Stomach (tissue), 4 donors: ENCODE measurements around the gene SORCS1.

Experiments
- POLR2A ChIP-seq, 4 donors: fragments of 450-650 bp; IDR thresholded peaks; one replicate each; pipeline ENCODE4 v1.6.1; 2016; ENCODE audit warnings: antibody characterized with exemption in 4 of 4, control low read depth in 2 of 4, mild to moderate bottlenecking in 1 of 4, moderate library complexity in 1 of 4
- POLR2AphosphoS5 ChIP-seq, 3 donors: sonication (generic); formaldehyde crosslinking; IDR thresholded peaks; one replicate each; pipeline ENCODE4 v1.6.1; 2016; ENCODE audit warnings: antibody characterized with exemption in 3 of 3
- TF ChIP-seq, protein P1 (sequence below), 7 experiments: fragments of 450-650 bp in 4 of 7; fragments of 200-600 bp in 3 of 7; sonication (generic) in 3 of 7; IDR thresholded peaks; one replicate each; pipeline ENCODE4 v1.5.1; 2016 to 2019; ENCODE audit warnings: antibody characterized with exemption in 7 of 7, control low read depth in 2 of 7, mild to moderate bottlenecking in 1 of 7

DNA sequence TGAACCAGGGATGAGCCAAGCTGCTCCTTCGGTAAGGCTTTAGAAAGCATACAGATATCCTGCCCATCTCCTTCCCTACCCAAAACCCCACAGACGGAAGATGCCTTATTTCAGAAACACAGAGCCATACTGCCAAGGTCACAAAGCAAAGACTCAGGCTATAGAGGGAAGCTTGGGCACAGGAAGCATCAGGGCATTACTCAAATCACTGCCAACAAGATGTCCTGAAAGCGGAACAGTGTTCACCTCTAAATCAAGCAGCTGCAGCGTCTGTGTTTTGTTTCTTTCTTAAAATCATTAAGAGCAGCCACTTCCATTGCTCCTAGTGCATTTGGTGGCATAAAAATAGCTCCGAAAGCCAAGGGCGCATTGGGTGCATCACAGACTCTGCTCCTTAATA is 307.3 kb downstream of the SORCS1 start:
- TF ChIP-seq POLR2A (IDR thresholded peaks at IDR 0.05) = no peak
- TF ChIP-seq, protein P1, sequence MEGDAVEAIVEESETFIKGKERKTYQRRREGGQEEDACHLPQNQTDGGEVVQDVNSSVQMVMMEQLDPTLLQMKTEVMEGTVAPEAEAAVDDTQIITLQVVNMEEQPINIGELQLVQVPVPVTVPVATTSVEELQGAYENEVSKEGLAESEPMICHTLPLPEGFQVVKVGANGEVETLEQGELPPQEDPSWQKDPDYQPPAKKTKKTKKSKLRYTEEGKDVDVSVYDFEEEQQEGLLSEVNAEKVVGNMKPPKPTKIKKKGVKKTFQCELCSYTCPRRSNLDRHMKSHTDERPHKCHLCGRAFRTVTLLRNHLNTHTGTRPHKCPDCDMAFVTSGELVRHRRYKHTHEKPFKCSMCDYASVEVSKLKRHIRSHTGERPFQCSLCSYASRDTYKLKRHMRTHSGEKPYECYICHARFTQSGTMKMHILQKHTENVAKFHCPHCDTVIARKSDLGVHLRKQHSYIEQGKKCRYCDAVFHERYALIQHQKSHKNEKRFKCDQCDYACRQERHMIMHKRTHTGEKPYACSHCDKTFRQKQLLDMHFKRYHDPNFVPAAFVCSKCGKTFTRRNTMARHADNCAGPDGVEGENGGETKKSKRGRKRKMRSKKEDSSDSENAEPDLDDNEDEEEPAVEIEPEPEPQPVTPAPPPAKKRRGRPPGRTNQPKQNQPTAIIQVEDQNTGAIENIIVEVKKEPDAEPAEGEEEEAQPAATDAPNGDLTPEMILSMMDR (IDR thresholded peaks at IDR 0.05) = no peak
- TF ChIP-seq POLR2AphosphoS5 (IDR thresholded peaks at IDR 0.05) = no peak
